ENCODE data around the gene CHN1.

DNA sequence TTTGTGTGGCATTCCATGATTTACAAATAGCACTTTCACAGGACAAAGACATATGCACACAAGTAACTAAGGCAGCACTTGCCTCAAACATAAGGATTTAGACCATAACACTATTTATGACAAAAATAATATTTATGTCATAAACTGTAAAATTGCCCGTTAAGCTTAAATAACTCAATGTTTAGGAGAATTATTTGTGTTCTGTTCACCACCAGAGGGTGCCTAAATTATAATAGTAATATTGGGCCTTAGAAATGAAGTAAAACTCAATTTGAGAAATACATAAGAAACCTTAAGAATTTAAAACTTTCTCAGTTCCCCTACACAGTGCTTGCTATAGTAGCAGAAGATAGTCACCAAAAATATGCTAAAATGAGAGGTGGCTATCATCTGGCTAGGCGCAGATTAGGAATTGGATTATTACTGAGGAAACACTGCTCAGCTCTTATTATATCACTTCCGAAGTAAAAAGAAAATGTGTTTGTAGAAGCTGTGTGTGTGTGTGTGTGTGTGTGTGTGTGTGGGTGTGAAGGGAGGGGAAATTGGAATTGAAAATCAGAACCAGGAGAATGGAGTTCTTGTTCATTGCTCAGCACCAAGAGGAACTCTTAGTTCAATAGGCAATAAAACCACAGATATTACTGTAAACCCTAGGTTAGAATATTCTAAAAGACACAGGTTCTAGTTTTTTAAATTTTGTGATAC lies 4.9 kb upstream of the CHN1 start:
- no peak for TF ChIP-seq CTCF (optimal IDR thresholded peaks at IDR 0.05 in 1 of 3, IDR thresholded peaks at IDR 0.05 in 1 of 3, conservative IDR thresholded peaks at IDR 0.05 in 1 of 3; ENCODE audit: extremely low read depth in 1 of 3, insufficient read depth in 2 of 3, low read length in 3 of 3)
- no peak for TF ChIP-seq EZH2 (IDR thresholded peaks at IDR 0.05; ENCODE audit: low read length)
